NCI-H2227 treated with DMSO at 0.1 percent for 48 hours (cell line): ENCODE measurements around the gene SIRT2.
"Not testable (repeated sequence)": the region's sequence is repeated elsewhere in the genome, so short reads cannot be mapped to it uniquely, and the experiment has no call there.

Source experiments
- DNase-seq: peaks from one replicate; lab custom pipeline; 2025; lab: John Stamatoyannopoulos, UW

Gene SIRT2

DNA sequence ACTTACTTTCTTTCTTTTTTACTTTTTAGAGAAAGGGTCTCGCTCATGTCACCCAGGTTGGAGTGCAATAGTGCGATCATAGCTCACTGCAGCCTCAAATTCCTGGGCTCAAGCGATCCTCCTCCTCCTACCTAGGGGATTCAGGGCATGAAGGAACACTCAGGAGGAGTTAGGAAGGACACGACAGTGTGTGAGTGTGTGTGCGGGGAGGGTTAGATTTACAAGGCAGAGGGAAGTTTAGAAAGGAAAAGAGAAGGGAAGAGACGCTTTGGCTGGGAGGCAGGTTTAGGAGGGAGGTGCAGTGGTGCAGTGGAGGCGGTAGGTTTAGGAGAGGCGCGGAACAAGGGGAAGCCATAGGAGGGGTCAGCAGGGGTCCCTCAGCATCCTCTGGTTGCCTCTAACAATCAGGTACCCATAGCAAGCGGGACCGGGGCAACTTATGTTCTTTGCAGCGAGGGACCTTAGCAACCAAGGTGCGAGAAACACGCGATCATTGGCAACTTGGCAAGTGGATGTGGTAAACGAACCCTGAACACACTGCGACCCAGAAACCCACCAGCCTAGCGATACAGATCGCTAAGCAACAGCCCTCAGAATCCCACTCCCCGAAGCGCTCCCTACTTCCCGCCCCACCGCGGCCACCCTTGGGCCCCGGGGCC, 501 bp downstream of the SIRT2 start:
- peak; percentile 56 for DNase-seq

DNA sequence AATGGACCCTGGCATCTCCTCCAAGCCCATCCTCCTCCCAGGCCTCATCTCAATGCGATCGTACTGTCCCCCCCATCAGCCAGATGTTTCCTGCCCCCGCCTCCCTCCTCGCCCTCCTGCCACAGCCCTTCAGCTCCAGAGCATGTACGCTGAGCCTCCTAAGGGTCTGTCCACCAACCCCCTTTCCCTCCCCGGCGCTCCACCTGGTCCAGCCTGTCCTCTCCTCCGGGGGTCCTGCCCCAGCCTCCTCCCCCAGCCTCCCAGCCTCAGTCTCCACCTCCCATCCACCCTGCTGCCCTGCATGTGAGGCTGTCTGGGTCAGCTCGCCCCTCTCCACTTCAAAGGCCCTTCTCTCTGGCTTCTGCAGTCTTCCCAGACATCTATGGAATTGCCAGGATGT, 4.5 kb downstream of the SIRT2 start:
- DNase-seq, result no peak

DNA sequence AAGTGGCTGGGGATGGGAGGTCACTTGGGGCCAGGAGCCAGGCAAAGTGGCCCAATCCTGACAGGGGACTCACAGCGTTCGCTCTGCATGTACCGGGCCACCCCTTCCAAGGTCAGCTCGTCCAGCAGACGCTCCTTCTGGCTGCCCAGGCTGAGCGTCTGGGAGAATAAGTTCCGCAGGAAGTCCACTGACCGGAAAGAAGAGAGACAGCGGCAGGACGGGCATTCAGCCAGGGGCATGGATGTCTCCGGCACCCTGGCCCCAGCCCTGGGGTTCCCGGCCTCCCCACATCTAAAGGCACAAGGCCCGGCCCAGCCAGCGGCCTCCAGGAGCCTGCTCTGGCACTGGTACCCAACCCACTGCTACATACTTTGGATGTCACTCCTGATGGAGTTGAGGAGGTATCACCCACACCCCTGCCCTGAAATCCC, 6.1 kb downstream of the SIRT2 start:
- DNase-seq, result no peak

DNA sequence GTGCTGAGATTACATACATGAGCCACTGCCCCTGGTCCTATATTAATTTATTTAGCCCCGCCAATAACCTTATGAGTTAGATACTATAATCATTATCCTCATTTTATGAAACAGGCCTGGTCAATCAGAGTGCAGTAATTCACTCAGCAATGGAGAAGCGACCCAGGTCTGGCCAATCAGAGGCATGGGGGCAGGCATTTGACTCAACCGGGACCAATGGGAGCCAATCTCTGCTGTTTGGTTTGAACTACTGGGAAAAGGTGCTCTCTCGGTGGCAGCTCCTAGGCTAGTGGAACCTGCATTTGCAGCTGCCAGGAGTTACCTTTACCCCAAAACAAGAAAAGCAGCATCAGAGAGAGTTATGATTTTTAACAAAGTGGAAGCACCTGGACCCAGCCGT, 6.6 kb downstream of the SIRT2 start:
- DNase-seq, result peak; percentile 41

DNA sequence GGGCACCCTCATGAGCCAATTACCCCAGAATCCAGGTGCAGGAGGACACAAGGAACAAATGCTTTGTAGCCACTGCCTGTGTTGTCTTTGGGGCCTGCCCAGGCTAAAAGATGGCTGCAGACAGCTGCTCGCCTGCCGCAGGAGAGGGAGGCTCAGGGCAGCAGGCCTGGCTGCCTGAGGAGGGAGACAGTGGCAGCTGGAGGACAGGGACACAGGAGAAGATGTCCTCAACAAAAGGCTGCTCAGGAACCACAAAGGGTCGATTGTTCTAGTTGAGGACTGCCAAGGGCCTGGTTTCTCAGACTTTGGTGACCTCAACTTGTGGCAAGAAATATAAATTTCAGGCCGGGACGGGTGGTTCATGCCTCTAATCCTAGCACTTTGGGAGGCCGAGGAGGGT, 7.6 kb downstream of the SIRT2 start:
- DNase-seq, result no peak

DNA sequence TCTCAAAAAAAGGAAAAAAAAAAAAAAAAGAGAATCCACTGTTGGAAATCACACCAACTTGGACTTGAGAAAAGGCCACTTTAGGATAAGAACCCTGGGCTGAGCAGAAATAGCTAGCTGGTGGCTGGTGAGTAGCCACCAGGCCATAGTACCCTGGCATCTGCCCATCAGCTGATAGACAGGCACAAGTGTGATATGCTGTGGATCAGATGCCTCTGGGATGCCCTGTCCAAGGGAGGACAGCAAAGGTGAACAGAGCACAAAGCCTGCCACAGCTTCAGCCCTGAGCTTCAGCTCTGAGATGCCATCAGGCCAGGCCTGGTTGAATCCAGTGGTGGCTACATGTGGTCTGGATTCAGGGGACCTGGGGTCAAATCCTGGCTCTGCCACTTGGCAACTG, 8.7 kb downstream of the SIRT2 start:
- no peak for DNase-seq

DNA sequence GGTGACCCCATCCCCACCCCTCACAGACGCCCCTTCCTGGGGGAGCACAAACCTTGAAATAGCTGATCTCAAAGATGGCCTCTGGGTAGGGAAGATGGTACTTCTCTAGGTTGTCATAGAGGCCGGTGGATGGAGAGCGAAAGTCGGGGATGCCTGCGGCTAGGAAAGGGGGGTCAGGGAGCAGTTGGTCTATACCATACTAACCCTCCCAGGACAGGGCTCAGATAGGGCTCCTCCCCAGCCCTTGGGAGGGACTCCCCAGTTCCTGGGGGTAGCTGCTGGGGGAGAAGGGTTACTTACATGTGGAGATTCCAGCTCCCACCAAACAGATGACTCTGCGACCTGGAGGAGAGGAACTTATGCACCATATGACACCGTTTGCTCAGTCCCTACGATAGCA, 9.6 kb downstream of the SIRT2 start:
- DNase-seq, result no peak

DNA sequence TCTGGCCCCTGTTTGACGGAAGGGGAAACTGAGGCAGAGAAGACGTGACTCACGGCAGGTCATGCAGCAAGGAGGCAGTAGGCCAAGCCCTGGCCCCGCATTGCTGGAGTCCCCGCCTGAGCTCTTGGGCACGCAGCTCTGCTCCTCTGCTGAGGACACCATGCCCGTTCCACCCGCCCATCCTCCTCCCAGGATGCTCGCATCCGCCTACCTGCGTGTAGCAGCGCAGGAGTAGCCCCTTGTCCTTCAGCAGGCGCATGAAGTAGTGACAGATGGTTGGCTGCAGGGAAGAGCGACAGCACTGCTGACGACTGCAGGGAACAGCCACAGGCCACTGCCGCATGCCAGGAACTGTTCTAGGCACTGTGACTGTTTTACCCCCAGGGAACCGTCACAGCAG, 10.5 kb downstream of the SIRT2 start:
- DNase-seq, result no peak

DNA sequence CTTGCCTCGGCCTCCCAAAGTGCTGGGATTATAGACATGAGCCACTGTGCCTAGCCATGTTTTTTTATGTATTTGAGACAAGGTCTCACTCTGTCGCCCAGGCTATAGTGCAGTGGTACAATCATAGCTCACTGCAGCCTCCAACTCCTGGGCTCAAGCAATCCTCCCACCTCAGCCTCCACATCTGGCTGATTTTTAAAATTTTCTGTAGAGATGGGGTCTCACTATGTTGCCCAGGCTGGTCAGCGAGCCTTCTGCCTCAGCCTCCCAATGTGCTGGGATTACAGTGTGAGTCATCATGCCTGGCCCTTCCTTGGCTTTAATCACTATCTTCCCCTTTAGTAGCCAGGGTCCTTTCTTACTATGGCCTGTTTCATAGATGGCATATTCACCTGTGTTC, 14.7 kb downstream of the SIRT2 start:
- DNase-seq, result not testable (repeated sequence)

DNA sequence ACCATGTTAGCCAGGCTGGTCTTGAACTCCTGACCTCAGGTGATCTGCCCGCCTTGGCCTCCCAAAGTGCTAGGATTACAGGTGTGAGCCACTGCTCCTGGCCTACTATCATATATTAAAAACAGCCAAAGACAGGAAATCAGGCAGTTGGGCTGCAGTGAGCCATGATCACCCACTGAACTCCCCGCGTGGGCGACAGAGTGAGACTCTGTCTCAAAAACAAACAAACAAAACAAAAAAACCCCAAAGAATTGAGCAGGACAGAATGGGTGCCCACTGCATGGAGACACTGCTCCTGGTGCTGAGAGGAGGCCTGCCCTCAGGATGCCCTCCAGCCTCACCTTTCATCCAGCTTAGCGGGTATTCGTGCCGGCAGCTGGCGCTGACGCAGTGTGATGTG, 16.1 kb downstream of the SIRT2 start:
- DNase-seq, result no peak

DNA sequence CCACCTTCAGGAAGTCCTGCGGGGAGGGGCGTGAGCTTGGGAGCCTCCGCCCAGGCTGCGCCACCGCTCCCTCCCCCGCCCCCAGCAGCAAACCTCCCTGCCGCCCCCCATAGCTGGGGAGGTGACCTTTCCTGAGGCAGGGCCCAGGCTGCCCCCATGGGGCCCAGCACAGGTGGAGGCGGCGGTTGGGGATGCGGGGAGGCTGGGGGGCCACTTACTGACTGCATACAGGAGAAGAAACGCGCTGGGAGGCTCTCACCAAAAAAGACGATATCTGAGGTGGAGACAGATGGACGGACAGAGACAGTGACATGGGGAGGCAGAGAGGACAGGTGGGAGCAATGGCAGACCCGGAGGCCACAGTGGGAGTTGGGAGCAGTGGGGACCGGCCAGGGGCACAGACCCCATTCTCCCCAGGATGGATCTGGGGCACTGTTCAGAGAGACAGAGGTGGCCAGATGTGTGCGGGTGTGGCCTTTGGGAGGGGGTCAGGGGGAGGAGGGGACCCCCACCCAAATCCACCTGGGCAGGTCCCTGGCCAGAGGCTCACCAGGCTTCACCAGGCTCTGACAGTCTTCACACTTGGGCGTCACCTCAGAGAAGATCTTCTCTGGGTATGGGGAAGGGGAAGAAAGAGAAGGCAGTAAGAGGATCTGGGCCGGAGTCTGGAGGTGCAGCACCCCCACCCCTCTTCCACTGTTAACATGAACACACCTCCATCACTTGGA, 18.4 kb downstream of the SIRT2 start:
- no peak for DNase-seq

DNA sequence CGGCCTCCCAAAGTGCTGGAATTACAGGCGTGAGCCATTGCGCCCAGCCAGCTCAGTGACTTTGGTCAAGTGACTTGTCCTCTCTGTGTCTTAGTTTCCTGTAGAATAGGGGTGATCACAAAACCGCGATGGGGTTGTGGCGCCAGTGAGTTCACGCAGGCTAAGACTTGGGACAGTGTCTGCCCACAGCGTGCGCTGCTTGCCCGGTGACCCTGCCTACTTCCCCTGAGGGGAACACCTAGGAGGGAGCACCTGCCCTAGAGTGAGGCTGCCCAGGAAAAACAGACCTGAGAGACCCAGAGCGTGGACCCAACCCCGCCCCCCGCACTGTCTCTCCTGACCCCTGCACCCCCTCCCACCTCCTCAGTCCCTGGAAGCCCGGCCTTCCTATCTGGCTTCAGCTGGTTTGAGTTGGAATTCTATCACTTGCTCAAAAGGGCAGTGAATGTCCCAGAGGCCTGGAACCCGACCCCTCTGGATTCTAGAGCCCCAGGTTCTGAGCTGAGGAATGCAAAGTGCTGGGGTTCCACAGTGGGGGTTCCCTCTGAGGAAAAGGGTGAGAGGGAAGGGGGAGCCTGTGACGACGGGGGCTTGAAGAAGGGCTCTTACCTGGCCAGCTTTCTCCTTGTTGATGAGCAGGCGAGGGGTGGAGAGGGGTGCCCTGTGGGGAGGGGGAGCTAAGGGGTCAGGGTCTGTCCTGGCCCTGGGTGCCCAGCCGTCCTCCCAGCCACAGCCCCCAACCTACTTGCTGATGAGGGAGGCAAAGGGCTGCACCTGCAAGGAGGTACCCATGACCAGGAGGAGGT, 19.1 kb downstream of the SIRT2 start:
- DNase-seq, result no peak

DNA sequence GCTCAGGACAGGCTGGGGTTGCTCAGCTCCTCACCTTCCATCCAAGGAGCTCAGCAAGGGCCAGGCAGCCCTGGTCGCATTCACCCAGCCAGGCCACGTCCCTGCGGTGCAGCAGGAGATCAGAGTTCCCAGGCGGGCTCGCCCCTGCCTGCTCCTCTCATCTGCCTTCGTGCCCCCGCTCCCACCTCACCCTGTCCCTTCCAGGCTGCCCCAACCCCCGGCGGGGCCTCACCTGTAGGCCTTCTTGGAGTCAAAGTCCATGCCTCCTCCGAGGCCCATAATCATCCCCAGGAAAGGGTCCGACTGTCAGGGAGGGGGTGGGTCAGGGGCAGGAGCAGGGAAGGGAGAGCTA, 20.0 kb downstream of the SIRT2 start:
- no peak for DNase-seq

DNA sequence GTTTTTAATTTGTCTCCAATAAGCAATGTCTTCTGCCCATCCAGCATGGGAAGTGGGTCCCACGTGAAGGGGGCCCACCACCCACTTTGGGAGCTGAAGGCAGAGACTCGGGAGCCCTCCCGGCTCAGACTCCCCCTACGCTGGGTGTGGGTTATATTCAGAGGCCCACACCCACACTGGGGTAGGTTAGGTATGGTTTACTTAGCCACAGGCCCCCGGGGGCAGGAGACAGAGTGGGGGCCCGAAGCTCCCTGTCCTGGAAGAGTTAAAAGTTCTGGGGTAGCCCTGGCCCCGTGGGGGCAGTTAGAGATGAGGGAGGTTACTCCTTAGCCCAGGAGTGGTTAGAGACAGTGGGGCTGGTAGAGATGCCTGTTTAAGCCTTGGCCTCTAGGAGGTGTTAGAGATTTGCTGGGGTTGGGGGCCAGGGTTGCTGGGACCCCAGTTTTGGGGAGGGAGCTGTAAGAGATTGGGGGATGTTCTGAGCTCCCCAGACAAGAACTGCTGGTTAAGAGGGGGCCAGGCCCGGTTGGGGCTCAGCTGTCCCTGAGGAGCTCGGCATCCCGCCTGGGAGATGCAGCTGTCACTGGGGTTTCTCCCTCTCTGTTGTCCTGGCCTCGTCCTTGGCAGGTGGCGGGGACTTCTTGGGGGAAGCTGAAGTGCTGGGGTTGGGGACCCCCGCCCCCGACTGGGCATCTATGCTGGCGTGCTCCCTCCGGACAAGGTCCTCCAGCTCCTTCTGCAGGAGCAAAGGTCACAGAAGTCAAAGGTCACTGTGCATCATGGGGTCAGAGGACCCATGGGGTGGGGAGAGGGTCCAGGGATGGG, 20.6 kb downstream of the SIRT2 start:
- DNase-seq, result no peak

DNA sequence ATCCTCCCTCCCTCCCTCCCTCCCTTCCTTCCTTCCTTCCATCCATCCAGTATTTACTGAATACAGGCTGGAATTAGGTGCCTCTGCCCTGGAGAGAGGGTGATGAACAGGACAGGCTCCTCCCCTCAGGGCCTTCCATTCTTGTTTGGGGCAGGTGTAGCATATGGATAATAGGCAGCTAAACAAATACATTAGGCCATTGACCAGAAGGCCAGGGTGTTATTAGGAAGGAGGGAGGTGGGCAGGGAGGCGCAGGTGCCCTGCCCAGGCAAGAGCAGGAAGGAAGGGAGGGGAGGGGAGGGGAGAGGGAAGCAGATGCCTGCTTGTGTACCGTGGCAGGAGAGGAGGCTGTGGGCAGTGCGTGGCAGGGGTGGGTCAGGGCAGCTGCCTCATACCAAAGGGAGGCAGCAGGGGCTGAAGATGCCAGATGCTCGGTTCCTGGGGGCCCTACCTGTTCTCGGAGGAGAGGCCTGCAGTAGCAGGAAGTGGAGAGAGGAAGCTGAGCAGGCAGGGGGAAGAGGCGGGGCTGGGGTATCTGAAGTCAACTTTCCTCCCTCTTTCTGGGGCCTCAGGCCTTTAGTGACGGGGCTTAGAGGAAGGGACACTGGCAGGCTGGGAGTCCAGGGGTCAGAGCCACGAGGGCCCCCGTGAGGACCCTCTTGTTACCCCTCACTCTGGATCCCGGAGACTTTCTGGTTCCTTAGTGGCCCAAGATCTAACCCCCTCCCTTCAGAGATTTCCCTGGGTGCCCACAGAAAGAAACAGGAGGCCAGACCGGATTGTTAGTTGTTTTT, 21.4 kb downstream of the SIRT2 start, which contains the start of gene RINL:
Gene RINL (minus strand): TSS at position 495 of the 794 bp plus-strand sequence. CDS start 1,533 bp downstream, outside the sequence.
- peak; percentile 97 for DNase-seq

DNA sequence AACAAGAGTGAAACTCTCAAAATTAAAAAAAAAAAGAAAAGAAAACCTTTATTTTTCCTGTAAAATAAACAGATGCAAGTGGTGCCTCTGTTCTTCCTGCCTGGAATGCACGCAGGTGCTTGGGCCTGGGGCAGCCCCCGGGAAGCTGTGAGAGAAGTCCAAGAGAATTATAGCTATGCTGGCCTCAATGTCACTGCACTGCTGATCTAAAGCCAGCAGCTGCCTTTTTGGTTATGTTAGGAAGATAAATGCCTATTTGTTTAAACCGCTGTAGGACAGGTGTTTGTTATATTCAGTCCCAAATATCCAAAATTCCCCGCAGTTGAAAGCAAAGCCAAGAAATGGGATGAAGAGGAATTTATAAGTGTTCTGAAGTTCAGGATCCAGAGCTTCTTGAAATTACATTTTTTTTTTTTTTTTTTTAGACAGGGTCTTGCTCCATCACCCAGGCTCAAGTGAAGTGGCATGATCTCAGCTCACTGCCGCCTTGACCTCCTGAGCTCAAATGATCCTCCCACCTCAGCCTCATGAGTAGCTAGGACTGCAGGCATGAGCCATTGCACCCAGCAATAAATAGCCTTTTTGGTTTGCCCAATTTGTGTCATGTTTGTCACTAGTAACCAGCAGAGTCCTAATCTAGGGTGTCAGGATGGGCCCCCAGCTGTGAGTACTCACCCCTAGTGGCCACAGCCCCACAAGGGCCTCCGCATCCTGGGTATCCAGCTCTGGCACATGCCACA, 23.6 kb downstream of the SIRT2 start:
- DNase-seq, result no peak

DNA sequence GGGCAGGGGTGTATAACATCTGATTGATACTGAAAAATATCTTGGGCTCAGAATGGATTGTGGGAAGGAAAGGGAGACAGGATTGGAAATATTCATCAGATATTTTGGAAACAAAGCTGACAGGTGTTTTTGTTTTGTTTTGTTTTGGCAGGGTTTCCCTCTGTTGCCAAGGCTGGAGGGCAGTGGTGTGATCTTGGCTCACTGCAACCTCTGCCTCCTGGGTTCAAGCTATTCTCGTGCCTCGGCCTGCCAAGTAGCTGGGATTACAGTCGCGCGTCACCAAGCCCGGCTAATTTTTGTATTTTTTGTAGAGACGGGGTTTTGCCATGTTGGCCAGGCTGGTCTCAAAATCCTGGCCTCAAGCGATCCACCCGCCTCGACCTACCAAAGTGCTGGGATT, 26.0 kb downstream of the SIRT2 start:
- not testable (repeated sequence) for DNase-seq

DNA sequence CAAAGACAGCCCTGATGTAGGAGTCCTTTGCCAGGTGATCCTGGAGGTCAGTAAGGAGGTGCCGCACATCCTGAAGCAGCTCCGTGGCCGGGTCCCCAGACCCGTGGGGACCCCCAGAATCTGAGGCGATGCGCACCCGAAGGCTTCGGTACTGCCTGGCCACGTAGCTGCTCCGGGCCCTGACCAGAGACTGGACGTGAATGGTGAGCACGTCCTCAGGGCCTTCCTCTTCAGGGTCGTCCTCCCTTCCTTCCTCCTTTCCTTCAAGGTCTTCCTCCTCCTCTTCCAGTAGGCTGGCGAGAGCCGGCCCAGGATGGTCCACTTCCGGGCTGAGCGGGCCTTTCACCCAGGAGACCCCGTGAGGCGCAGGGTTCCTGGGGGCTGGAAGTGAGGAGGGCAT, 28.8 kb downstream of the SIRT2 start:
- DNase-seq, result no peak

DNA sequence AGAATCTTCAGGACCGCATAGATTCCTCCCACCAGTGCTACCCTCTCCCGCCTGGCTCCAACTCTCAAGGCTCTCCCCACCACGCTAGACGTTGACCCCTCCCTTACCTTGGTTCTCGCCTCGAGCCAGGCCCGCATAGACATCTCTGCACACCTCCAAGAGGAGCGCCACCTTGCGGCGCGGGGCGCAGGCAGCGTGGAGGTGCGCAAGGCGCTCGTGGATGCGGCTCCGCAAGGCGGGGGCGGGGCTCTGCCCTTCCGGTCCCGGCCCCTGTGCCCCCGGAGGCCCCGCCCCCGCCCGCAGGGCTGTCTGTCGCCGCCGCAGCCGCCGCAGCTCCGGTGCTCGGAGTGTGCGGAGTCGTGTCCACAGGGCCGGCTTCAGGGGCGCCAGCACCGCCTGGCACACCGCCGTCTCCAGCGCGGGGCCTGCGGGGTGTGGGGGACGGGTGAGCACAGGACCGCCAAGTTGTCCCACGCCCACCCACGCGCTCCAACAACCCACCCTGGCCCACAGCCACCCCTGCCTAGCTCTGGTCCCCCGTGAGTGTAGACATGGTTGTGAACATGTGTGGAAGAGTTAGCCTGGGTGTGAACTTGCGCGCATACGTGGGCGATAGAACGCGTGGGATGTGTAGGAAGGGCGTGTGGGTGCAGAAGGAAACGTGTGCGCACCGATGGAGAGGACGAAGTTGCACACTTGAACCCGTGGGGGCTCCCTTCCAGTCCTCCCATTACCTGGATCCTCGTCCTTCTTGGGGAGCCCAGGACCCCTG, 29.4 kb downstream of the SIRT2 start:
- no peak for DNase-seq
